Measurements from ENCODE around the gene PPP1R13B.
A peak's percentile ranks its signal among the peaks of the same experiment; 100 is the strongest.

Gene PPP1R13B

GRCh38 chr14:103708750-103709187 lies 138.6 kb downstream of the PPP1R13B start:
- Histone ChIP-seq H3K4me3 (no peak overlapping the region), H3K27ac (peak overlapping the region in 2 of 21 experiments; percentile 9 to 37)

GRCh38 chr14:103707329-103708263 lies 139.8 kb downstream of the PPP1R13B start:
- H3K4me3 ChIP-seq: no peak overlapping the region
- H3K27ac ChIP-seq: peak overlapping the region in 1 of 21 experiments; percentile 9

GRCh38 chr14:103706551-103707328 lies 140.6 kb downstream of the PPP1R13B start:
- Histone ChIP-seq H3K27ac (peak overlapping the region in 1 of 21 experiments; percentile 72), H3K4me3 (no peak overlapping the region)

- Histone ChIP-seq H3K4me3 (no peak overlapping the region), H3K27ac (peak overlapping the region in 7 of 21 experiments; percentile 2 to 72 (median 29))
These were observed 141.7 kb downstream of the PPP1R13B start for GRCh38 chr14:103705504-103706284.

GRCh38 chr14:103705118-103705503 lies 142.3 kb downstream of the PPP1R13B start:
- Histone ChIP-seq H3K4me3 (no peak overlapping the region), H3K27ac (peak overlapping the region in 8 of 21 experiments; percentile 2 to 74 (median 18))

GRCh38 chr14:103704708-103705107 lies 142.7 kb downstream of the PPP1R13B start:
- H3K27ac ChIP-seq: peak overlapping the region in 7 of 21 experiments; percentile 6 to 74 (median 29)

GRCh38 chr14:103703433-103704385 lies 143.7 kb downstream of the PPP1R13B start:
- Histone ChIP-seq H3K4me3 (no peak overlapping the region), H3K27ac (peak overlapping the region in 6 of 21 experiments; percentile 4 to 74 (median 32))

More at GRCh38 chr14:103704708-103705107, 142.7 kb downstream of the PPP1R13B start:
- H3K4me3 ChIP-seq: no peak overlapping the region

GRCh38 chr14:103702497-103703432 lies 144.6 kb downstream of the PPP1R13B start:
- no peak overlapping the region for H3K4me3 ChIP-seq
- peak overlapping the region in 3 of 21 experiments; percentile 4 to 72 (median 11) for H3K27ac ChIP-seq

GRCh38 chr14:103702095-103702494 lies 145.3 kb downstream of the PPP1R13B start:
- Histone ChIP-seq H3K27ac (no peak overlapping the region), H3K4me3 (no peak overlapping the region)

GRCh38 chr14:103700753-103701490 lies 146.5 kb downstream of the PPP1R13B start:
- Histone ChIP-seq H3K27ac (no peak overlapping the region), H3K4me3 (no peak overlapping the region)

GRCh38 chr14:103699901-103700752 lies 147.2 kb downstream of the PPP1R13B start:
- Histone ChIP-seq H3K4me3 (no peak overlapping the region), H3K27ac (peak overlapping the region in 4 of 21 experiments; percentile 10 to 31 (median 22))

GRCh38 chr14:103699261-103699661 lies 148.1 kb downstream of the PPP1R13B start:
- peak overlapping the region in 1 of 21 experiments; percentile 77 for H3K27ac ChIP-seq

GRCh38 chr14:103698380-103699260 lies 148.8 kb downstream of the PPP1R13B start:
- no peak overlapping the region for H3K4me3 ChIP-seq
- H3K27ac ChIP-seq: peak overlapping the region in 14 of 21 experiments; percentile 22 to 77 (median 58)

More at GRCh38 chr14:103699261-103699661, 148.1 kb downstream of the PPP1R13B start:
- H3K4me3 ChIP-seq: no peak overlapping the region

GRCh38 chr14:103697603-103698379 lies 149.6 kb downstream of the PPP1R13B start:
- Histone ChIP-seq H3K27ac (peak overlapping the region in 12 of 21 experiments; percentile 31 to 77 (median 64)), H3K4me3 (no peak overlapping the region)

Data from skin epidermis (tissue), 12 donors.